CD14-positive monocyte (primary cell): ENCODE results near the gene GRID2. TPM values are rescaled to one million over a fixed set of nuclear protein-coding genes. Genes with fewer than 3 reads are reported as not detected.

Experiments
- DNase-seq, 3 donors: peaks; one replicate each; pipeline ENCODE4 v3.0.0-alpha.2; 2011 to 2022
- H2AFZ ChIP-seq: 2 replicates; pipeline ENCODE4 v1.6.0; 2012; ENCODE audit warnings: mild to moderate bottlenecking, low read depth, low read length, inconsistent platforms; ENCODE audit not compliant: insufficient read depth, poor library complexity, severe bottlenecking
- H3K27ac ChIP-seq, 2 donors: 1 replicate in 1 of 2; 2 replicates in 1 of 2; pipeline ENCODE4 v1.5.1; 2012 to 2013; ENCODE audit warnings: low read length in 2 of 2, control low read depth in 1 of 2, inconsistent platforms in 1 of 2, low read depth in 1 of 2, mild to moderate bottlenecking in 1 of 2
- H3K27me3 ChIP-seq, 2 donors: one replicate each; pipeline versions ENCODE4 v1.6.0 to v1.6.1; 2011 to 2013; ENCODE audit warnings: low read length in 2 of 2; ENCODE audit not compliant: control insufficient read depth in 2 of 2, insufficient read depth in 2 of 2
- H3K36me3 ChIP-seq, 2 donors: replicated peaks in 1 of 2; 1 replicate in 1 of 2; 2 replicates in 1 of 2; pipeline versions ENCODE4 v1.5.1 to v1.6.1; 2012 to 2013; ENCODE audit warnings: low read length in 2 of 2, control low read depth in 1 of 2, inconsistent platforms in 1 of 2, mild to moderate bottlenecking in 1 of 2; ENCODE audit not compliant: insufficient read depth in 2 of 2, control insufficient read depth in 1 of 2
- H3K4me1 ChIP-seq, 2 donors: 1 replicate in 1 of 2; 2 replicates in 1 of 2; pipeline versions ENCODE4 v1.5.1 to v1.6.1; 2012 to 2013; ENCODE audit warnings: low read length in 2 of 2, control low read depth in 1 of 2, inconsistent platforms in 1 of 2, mild to moderate bottlenecking in 1 of 2, moderate library complexity in 1 of 2; ENCODE audit not compliant: insufficient read depth in 2 of 2, control insufficient read depth in 1 of 2
- H3K4me2 ChIP-seq: replicated peaks from 2 replicates; pipeline ENCODE3; 2012; ENCODE audit warnings: low read length, moderate library complexity, mild to moderate bottlenecking; ENCODE audit not compliant: poor library complexity, severe bottlenecking; ENCODE audit errors: extremely low read depth
- H3K4me3 ChIP-seq, 3 experiments: fragments of 200-600 bp in 1 of 3; sonication (generic) in 1 of 3; replicated peaks in 1 of 3; 1 replicate in 2 of 3; 2 replicates in 1 of 3; pipeline ENCODE4 v1.5.1; 2011 to 2013; ENCODE audit warnings: low read length in 3 of 3, mild to moderate bottlenecking in 3 of 3, control low read depth in 2 of 3, low read depth in 2 of 3, inconsistent platforms in 1 of 3, moderate library complexity in 1 of 3
- H3K79me2 ChIP-seq: 2 replicates; pipeline ENCODE4 v1.6.0; 2012; ENCODE audit warnings: mild to moderate bottlenecking, control low read depth, inconsistent platforms, low read length, moderate library complexity; ENCODE audit not compliant: insufficient read depth
- H3K9ac ChIP-seq: 2 replicates; pipeline ENCODE4 v1.6.0; 2017; ENCODE audit warnings: low read length, mild to moderate bottlenecking; ENCODE audit not compliant: insufficient read depth, poor library complexity, severe bottlenecking
- H3K9me3 ChIP-seq, 2 donors: replicated peaks in 1 of 2; 1 replicate in 1 of 2; 2 replicates in 1 of 2; pipeline versions ENCODE4 v1.5.1 to v1.6.1; 2012 to 2013; ENCODE audit warnings: low read length in 2 of 2, control low read depth in 1 of 2; ENCODE audit not compliant: control insufficient read depth in 1 of 2, insufficient read depth in 1 of 2
- H4K20me1 ChIP-seq: 2 replicates; pipeline ENCODE4 v1.6.0; 2012; ENCODE audit warnings: mild to moderate bottlenecking, low read length, control low read depth, moderate library complexity; ENCODE audit not compliant: insufficient read depth
- H3K27ac Mint-ChIP-seq, 7 donors: one replicate each; pipeline ENCODE4 v1.8.0; 2020; ENCODE audit warnings: mild to moderate bottlenecking in 7 of 7, mixed read lengths in 7 of 7, moderate library complexity in 6 of 7, inconsistent platforms in 2 of 7
- H3K27me3 Mint-ChIP-seq, 3 donors: one replicate each; pipeline ENCODE4 v1.8.0; 2021 to 2022; ENCODE audit warnings: low read depth in 3 of 3, mild to moderate bottlenecking in 3 of 3, mixed read lengths in 3 of 3, moderate library complexity in 3 of 3, inconsistent platforms in 1 of 3
- H3K36me3 Mint-ChIP-seq, 2 donors: one replicate each; pipeline ENCODE4 v1.8.0; 2020; ENCODE audit warnings: mixed read lengths in 2 of 2, inconsistent platforms in 1 of 2, mild to moderate bottlenecking in 1 of 2
- H3K4me1 Mint-ChIP-seq: one replicate; pipeline ENCODE4 v1.8.0; 2020; ENCODE audit warnings: mild to moderate bottlenecking, mixed read lengths
- H3K4me3 Mint-ChIP-seq, 2 donors: one replicate each; pipeline ENCODE4 v1.8.0; 2020; ENCODE audit warnings: mild to moderate bottlenecking in 2 of 2, mixed read lengths in 2 of 2, moderate library complexity in 1 of 2
- H3K9me3 Mint-ChIP-seq, 7 donors: one replicate each; pipeline ENCODE4 v1.8.0; 2020 to 2022; ENCODE audit warnings: mixed read lengths in 7 of 7, mild to moderate bottlenecking in 6 of 7, moderate library complexity in 6 of 7, inconsistent platforms in 2 of 7
- CTCF ChIP-seq: fragments of 200-600 bp; IDR thresholded peaks from one replicate; pipeline ENCODE4 v1.8.0; 2022; ENCODE audit warnings: antibody characterized with exemption, mild to moderate bottlenecking
- WGBS: methylation state at CpG from one replicate; pipeline ENCODE4 v1.1.5; 2013; ENCODE audit warnings: missing lambda C conversion rate; ENCODE audit not compliant: insufficient coverage; 5-methylcytosine and 5-hydroxymethylcytosine counted together
- intact Hi-C, 2 donors: fragments of 100-400 bp; cut with micrococcal nuclease; formaldehyde crosslinking; loops; one replicate each; pipeline versions ENCODE4 v1.15.0 to v1.15.1; 2023
- polyA plus RNA-seq, 3 donors: library from polyadenylated mRNA; depleted of rRNA in 1 of 3; unstranded in 2 of 3; stranded (reverse) in 1 of 3; fragments of 300-500 nt in 2 of 3; fragments of >200 nt in 1 of 3; fragmentation: Illumina TruSeq in 2 of 3; gene quantifications; 1 replicate in 2 of 3; 2 replicates in 1 of 3; pipeline ENCODE4 v1.2.3, GENCODE V29; 2012 to 2021

GRID2 gene
- polyA plus RNA-seq, 3 donors = not detected

- Histone ChIP-seq H3K4me3 (no peak overlapping the region), H2AFZ (no peak overlapping the region), H4K20me1 (no peaks in the 10 kb centered on the region), H3K9me3 (no peaks in the 10 kb centered on the region), H3K36me3 (no peaks in the 10 kb centered on the region), H3K27ac (no peak overlapping the region), H3K27me3 (no peaks in the 10 kb centered on the region), H3K79me2 (no peaks in the 10 kb centered on the region), H3K4me1 (no peaks in the 10 kb centered on the region), H3K4me2 (no peak overlapping the region), H3K9ac (no peak overlapping the region)
- H3K27me3 Mint-ChIP-seq = no peaks in the 10 kb centered on the region
- no peak overlapping the region for H3K4me3 Mint-ChIP-seq
- H3K36me3 Mint-ChIP-seq = no peaks in the 10 kb centered on the region
- H3K4me1 Mint-ChIP-seq = no peaks in the 10 kb centered on the region
- no peaks in the 10 kb centered on the region for H3K9me3 Mint-ChIP-seq
- H3K27ac Mint-ChIP-seq = no peak overlapping the region
- DNase-seq = no peak
- intact Hi-C loops = no loop called here
- 100% methylated on average over 1 of the region's 3 CpGs for whole genome bisulfite sequencing
- no peak for TF ChIP-seq CTCF
Observed at GRCh38 chr4:92346289-92346688, 42.5 kb downstream of the GRID2 start.

GRCh38 chr4:92357966-92358365 lies 54.2 kb downstream of the GRID2 start:
- Histone ChIP-seq H3K27me3 (no peaks in the 10 kb centered on the region), H3K27ac (no peak overlapping the region), H3K79me2 (no peaks in the 10 kb centered on the region), H3K36me3 (no peaks in the 10 kb centered on the region), H3K9me3 (peaks cover 0 to 2% of the 10 kb centered on the region in 2 donors), H3K4me3 (no peak overlapping the region), H3K4me1 (no peaks in the 10 kb centered on the region), H3K9ac (no peak overlapping the region), H3K4me2 (no peak overlapping the region), H2AFZ (no peak overlapping the region), H4K20me1 (no peaks in the 10 kb centered on the region)
- Mint-ChIP-seq H3K4me1 (no peaks in the 10 kb centered on the region), H3K27me3 (peaks cover 0 to 2% (median 1%) of the 10 kb centered on the region in 3 donors), H3K9me3 (peaks cover 0 to 3% (median 0%) of the 10 kb centered on the region in 7 donors), H3K27ac (no peak overlapping the region), H3K4me3 (no peak overlapping the region), H3K36me3 (no peaks in the 10 kb centered on the region)
- no peak for TF ChIP-seq CTCF
- DNase-seq = no peak
- WGBS = no CpG with 5 or more reads among the region's 2 CpGs
- intact Hi-C loops = no loop called here
